OCI-LY3 (cell line): Measurements from ENCODE around the gene BRCA2.

Experiments
- EZH2phosphoT487 ChIP-seq: fragments of 200-600 bp; shearing (Covaris generic); IDR thresholded peaks from 2 replicates; pipeline ENCODE4 v1.6.1; 2018; ENCODE audit warnings: antibody characterized with exemption, mixed run types, low read depth
- TF ChIP-seq, protein P1 (sequence below): fragments of 200-600, 300-600 bp; sonication (generic); IDR thresholded peaks from 2 replicates; pipeline ENCODE4 v1.5.1; 2014; ENCODE audit warnings: antibody characterized with exemption, low read length, low read depth

DNA sequence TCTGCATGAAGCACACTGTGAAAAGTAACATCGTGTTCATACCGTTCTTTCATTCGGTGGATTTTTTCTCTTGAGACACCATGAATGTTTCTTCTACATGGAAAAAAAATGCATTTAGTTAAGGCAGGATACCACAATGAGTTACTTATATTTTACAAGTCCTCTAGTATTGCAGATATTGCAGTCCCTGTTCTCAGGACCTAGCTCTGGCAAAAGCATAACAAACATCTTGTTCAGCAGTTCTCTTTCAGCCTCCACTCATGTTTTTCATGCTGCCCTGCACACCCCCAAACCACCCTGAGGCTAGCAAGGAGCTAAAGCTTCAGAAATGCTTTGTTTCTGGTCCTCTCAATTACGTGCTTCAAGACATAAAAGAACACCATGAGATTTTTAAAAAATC is 87.8 kb downstream of the BRCA2 start:
- TF ChIP-seq, protein P1, sequence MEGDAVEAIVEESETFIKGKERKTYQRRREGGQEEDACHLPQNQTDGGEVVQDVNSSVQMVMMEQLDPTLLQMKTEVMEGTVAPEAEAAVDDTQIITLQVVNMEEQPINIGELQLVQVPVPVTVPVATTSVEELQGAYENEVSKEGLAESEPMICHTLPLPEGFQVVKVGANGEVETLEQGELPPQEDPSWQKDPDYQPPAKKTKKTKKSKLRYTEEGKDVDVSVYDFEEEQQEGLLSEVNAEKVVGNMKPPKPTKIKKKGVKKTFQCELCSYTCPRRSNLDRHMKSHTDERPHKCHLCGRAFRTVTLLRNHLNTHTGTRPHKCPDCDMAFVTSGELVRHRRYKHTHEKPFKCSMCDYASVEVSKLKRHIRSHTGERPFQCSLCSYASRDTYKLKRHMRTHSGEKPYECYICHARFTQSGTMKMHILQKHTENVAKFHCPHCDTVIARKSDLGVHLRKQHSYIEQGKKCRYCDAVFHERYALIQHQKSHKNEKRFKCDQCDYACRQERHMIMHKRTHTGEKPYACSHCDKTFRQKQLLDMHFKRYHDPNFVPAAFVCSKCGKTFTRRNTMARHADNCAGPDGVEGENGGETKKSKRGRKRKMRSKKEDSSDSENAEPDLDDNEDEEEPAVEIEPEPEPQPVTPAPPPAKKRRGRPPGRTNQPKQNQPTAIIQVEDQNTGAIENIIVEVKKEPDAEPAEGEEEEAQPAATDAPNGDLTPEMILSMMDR = no peak
- no peak for TF ChIP-seq EZH2phosphoT487
